GM12865 (cell line): ENCODE measurements around the gene PRRG4.
A peak's percentile ranks its signal among the peaks of the same experiment; 100 is the strongest.
"Not testable (repeated sequence)": the region's sequence is repeated elsewhere in the genome, so short reads cannot be mapped to it uniquely, and the experiment has no call there.

ENCODE experiments used
- DNase-seq: peaks from one replicate; pipeline ENCODE4 v3.0.0; 2010; ENCODE audit warnings: low read depth
- H3K4me3 ChIP-seq: 2 replicates; pipeline ENCODE4 v1.5.1; 2011; ENCODE audit warnings: mild to moderate bottlenecking, low read depth, low read length, control low read depth
- CTCF ChIP-seq: IDR thresholded peaks from 2 replicates; pipeline ENCODE4 v1.5.1; 2011; ENCODE audit warnings: low read length, control low read depth, low read depth, inconsistent platforms; ENCODE audit not compliant: insufficient read depth; ENCODE audit errors: missing control alignments

Gene PRRG4

DNA sequence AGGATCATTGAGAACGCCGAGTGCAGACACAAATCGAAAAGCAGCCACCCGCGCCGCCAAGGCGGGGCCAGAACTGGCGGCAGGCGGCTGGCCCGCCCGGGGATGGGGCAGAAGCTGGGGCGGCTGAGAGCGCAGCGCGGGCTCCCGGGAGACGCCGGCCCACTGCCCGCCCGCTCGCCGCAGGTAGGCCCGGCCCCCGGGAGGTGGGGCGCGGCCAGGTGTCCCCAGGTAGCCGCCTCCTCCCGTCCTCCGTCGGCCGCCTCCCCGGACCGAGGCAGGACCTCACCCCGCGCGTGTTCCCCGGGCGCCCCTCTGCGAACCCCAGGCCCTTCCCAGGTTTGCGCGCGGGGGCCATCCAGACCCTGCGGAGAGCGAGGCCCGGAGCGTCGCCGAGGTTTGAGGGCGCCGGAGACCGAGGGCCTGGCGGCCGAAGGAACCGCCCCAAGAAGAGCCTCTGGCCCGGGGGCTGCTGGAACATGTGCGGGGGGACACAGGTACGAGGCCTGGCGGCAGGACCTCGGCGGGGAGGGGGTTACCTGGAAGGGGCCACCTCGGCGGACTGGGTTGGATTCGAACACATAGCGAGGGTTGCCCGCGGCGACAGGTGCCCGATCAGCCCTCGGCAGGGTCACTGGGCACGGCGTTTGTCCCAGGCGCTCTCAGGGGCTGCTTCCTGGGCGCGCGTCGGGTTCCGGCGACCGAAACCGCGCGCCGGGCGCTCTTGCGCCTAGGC, at the start of gene PRRG4:
Gene PRRG4 (plus strand): TSS at position 248 of the 733 bp plus-strand sequence. CDS start 603 bp downstream, outside the sequence.
- DNase-seq, result peak; percentile 78
- peak within 1 kb of the TSS; percentile 97 for H3K4me3 ChIP-seq
- no peak for TF ChIP-seq CTCF

GRCh38 chr11:32780839-32781238, 48.9 kb upstream of the PRRG4 start:
- not testable (repeated sequence) for H3K4me3 ChIP-seq, DNase-seq

GRCh38 chr11:32781721-32782120, 48.0 kb upstream of the PRRG4 start:
- no peak for DNase-seq
- H3K4me3 ChIP-seq, result no peak overlapping the region
- TF ChIP-seq CTCF, result no peak

DNA sequence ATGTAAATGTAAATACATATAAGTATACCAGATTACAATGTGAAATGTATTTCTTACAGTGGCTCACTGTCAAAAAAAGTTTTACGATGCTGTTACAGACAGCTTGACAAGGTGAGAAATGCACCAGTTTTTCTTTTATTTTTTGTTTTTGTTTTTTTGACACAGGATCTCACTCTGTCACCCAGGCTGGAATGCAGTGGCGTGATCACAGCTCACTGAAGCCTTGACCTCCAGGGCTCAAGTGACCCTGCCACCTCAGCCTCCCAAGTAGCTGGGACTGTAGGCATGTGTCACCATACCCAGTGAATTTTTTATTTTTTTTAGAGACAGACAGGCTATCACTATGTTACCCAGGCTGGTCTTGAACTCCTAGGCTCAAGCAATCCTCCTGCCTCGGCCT, 44.5 kb upstream of the PRRG4 start:
- TF ChIP-seq CTCF, result no peak
- no peak overlapping the region for H3K4me3 ChIP-seq
- no peak for DNase-seq

- TF ChIP-seq CTCF, result no peak
- DNase-seq, result no peak
Observed at GRCh38 chr11:32786811-32787210, 42.9 kb upstream of the PRRG4 start.

GRCh38 chr11:32790916-32791315, 38.8 kb upstream of the PRRG4 start:
- H3K4me3 ChIP-seq, result no peak overlapping the region
- TF ChIP-seq CTCF, result no peak
- DNase-seq, result no peak

More at GRCh38 chr11:32786811-32787210, 42.9 kb upstream of the PRRG4 start:
- H3K4me3 ChIP-seq, result no peak overlapping the region

DNA sequence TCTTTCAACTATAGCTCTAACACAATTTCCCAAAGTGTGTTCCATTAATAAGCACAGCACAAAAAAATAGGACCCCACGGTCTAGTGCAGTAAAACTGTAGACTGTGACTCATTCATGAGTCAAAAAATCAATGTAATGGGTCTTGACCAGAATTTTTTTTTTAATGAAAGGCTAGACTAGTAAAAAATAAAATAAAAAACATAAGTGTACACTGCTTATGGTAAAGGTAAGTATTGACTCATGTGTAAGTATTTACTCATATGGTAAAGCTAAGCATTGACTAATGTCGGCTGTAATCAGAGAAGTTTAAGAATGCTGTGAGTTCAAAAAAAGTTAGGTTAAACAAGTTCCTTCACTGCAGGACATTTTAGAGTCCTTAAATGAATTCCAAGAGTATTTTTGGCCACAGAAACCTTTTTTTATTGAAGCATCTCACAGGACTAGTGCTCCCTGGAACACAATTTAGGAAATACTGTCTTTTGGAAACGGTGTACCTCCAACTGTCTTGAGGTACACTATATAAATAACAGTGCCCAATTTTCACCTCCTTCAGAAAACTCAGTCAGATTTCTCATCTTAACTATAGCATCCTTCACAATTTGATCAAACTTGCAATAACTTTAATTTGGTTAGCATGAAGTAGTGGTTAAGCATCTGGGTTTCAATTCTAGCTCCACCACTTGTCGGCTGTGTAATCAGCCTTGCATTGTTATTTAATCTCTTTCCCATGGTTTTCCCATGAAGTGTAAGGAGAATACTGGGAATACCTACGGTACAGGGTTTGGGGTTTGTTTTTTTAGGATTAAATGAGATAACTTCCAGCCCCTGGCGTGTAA, 37.4 kb upstream of the PRRG4 start:
- H3K4me3 ChIP-seq, result no peak overlapping the region
- DNase-seq, result no peak
- no peak for TF ChIP-seq CTCF
